Measurements from ENCODE around the gene FTO. TPM values are rescaled to one million over a fixed set of nuclear protein-coding genes. Genes with fewer than 3 reads are reported as not detected.

FTO gene
- total RNA-seq, 4 donors from 2014 or later: 29.0 to 64.1 (median 48.1) TPM

GRCh38 chr16:53707671-53708070 lies 3.7 kb downstream of the FTO start:
- intact Hi-C loops (cut with DNase I): no loop called here
- no peak for DNase-seq
- Histone ChIP-seq H3K27ac (no peak overlapping the region), H3K4me3 (no peak overlapping the region), H3K4me1 (peaks cover 10 to 31% (median 17%) of the 10 kb centered on the region in 3 donors), H3K36me3 (no peaks in the 10 kb centered on the region), H3K9me3 (no peaks in the 10 kb centered on the region), H3K27me3 (no peaks in the 10 kb centered on the region)
- no peak for TF ChIP-seq POLR2A (IDR thresholded peaks at IDR 0.05)
- TF ChIP-seq CTCF (IDR thresholded peaks at IDR 0.05): no peak
- WGBS, 2 donors: 72 to 73% methylated on average over 3 of the region's 3 CpGs

- WGBS, 2 donors: 80 to 84% methylated on average over 2 of the region's 2 CpGs
- Histone ChIP-seq H3K9me3 (no peaks in the 10 kb centered on the region), H3K27ac (no peak overlapping the region), H3K4me3 (no peak overlapping the region), H3K27me3 (no peaks in the 10 kb centered on the region), H3K36me3 (no peaks in the 10 kb centered on the region), H3K4me1 (peaks cover 10 to 29% (median 12%) of the 10 kb centered on the region in 3 donors)
- DNase-seq: no peak
- TF ChIP-seq POLR2A (IDR thresholded peaks at IDR 0.05) (no peak), CTCF (IDR thresholded peaks at IDR 0.05) (no peak)
- intact Hi-C loops (cut with DNase I): no loop called here
Observed at GRCh38 chr16:53708490-53708889, 4.5 kb downstream of the FTO start.

- H3K4me1 ChIP-seq: peaks cover 0 to 36% (median 0%) of the 10 kb centered on the region in 3 donors
- H3K4me3 ChIP-seq: no peak overlapping the region
- H3K9me3 ChIP-seq: no peaks in the 10 kb centered on the region
- no peaks in the 10 kb centered on the region for H3K27me3 ChIP-seq
- TF ChIP-seq CTCF (IDR thresholded peaks at IDR 0.05): no peak
- no peak for TF ChIP-seq POLR2A (IDR thresholded peaks at IDR 0.05)
- no peak overlapping the region for H3K27ac ChIP-seq
- H3K36me3 ChIP-seq: no peaks in the 10 kb centered on the region
- WGBS, 2 donors: 96 to 97% methylated on average over 3 of the region's 3 CpGs
- intact Hi-C loops (cut with DNase I): no loop called here
- DNase-seq: no peak
Observed at GRCh38 chr16:53711390-53711789, 7.4 kb downstream of the FTO start.

GRCh38 chr16:53712065-53712464 lies 8.1 kb downstream of the FTO start:
- Histone ChIP-seq H3K27ac (no peak overlapping the region), H3K27me3 (no peaks in the 10 kb centered on the region), H3K4me3 (no peak overlapping the region), H3K9me3 (no peaks in the 10 kb centered on the region), H3K36me3 (no peaks in the 10 kb centered on the region), H3K4me1 (peaks cover 0 to 36% (median 0%) of the 10 kb centered on the region in 3 donors)
- 61 to 68% methylated on average over 2 of the region's 2 CpGs for WGBS, 2 donors
- TF ChIP-seq POLR2A (IDR thresholded peaks at IDR 0.05) (no peak), CTCF (IDR thresholded peaks at IDR 0.05) (no peak)
- no peak for DNase-seq
- intact Hi-C loops (cut with DNase I): no loop called here

- H3K4me3 ChIP-seq: no peak overlapping the region
- DNase-seq: no peak
- intact Hi-C loops (cut with DNase I): no loop called here
- H3K4me1 ChIP-seq: peaks cover 0 to 36% (median 0%) of the 10 kb centered on the region in 3 donors
- H3K36me3 ChIP-seq: no peaks in the 10 kb centered on the region
- H3K27ac ChIP-seq: peak overlapping the region in 1 of 4 donors; percentile 3
- no peaks in the 10 kb centered on the region for H3K27me3 ChIP-seq
- TF ChIP-seq CTCF (IDR thresholded peaks at IDR 0.05): no peak
- no peak for TF ChIP-seq POLR2A (IDR thresholded peaks at IDR 0.05)
- H3K9me3 ChIP-seq: no peaks in the 10 kb centered on the region
- WGBS, 2 donors: 61 to 70% methylated on average over 3 of the region's 3 CpGs
Observed at GRCh38 chr16:53713403-53714204, 9.6 kb downstream of the FTO start.

All from esophagus squamous epithelium (tissue), 5 donors.